Activated B cell treated with CpG ODN at 0.5 μM for 24 hours (primary cell): ENCODE measurements around the gene LDLRAD1. TPM values are rescaled to one million over a fixed set of nuclear protein-coding genes. Genes with fewer than 3 reads are reported as not detected.
A peak's percentile ranks its signal among the peaks of the same experiment; 100 is the strongest.

ENCODE experiments used
- ATAC-seq: fragments of 200-7000 bp; cut with Tn5 transposase; one replicate; pipeline ENCODE4 v1.10.0; 2021; ENCODE audit warnings: low read depth, mild to moderate bottlenecking, moderate library complexity
- CTCF ChIA-PET: fragments of 350-600 bp; sonication (Branson Sonifier 250); formaldehyde crosslinking; loops from one replicate; lab custom pipeline; 2021; ENCODE audit warnings: antibody characterized with exemption; lab: Charles Lee
- POLR2A ChIA-PET: fragments of 350-600 bp; sonication (Branson Sonifier 250); formaldehyde crosslinking; loops from one replicate; lab custom pipeline; 2021; ENCODE audit warnings: antibody characterized with exemption; lab: Charles Lee
- DNase-seq: peaks from one replicate; pipeline ENCODE4 v3.0.0; 2022
- H3K27ac Mint-ChIP-seq: one replicate; pipeline ENCODE4 v1.8.0; 2020; ENCODE audit warnings: mixed read lengths
- H3K27me3 Mint-ChIP-seq: one replicate; pipeline ENCODE4 v1.8.0; 2021; ENCODE audit warnings: mixed read lengths
- H3K36me3 Mint-ChIP-seq: one replicate; pipeline ENCODE4 v1.8.0; 2021; ENCODE audit warnings: low read depth, mixed read lengths
- H3K4me1 Mint-ChIP-seq: one replicate; pipeline ENCODE4 v1.8.0; 2021; ENCODE audit warnings: mixed read lengths
- H3K4me3 Mint-ChIP-seq: one replicate; pipeline ENCODE4 v1.8.0; 2020; ENCODE audit warnings: mild to moderate bottlenecking, mixed read lengths
- H3K9me3 Mint-ChIP-seq: one replicate; pipeline ENCODE4 v1.8.0; 2020; ENCODE audit warnings: mixed read lengths
- intact Hi-C: fragments of 100-400 bp; cut with micrococcal nuclease; formaldehyde crosslinking; loops from one replicate; pipeline ENCODE4 v1.15.1; 2024
- total RNA-seq: library from RNA; stranded (reverse); gene quantifications from 2 replicates; pipeline ENCODE4 v1.2.3, GENCODE V29; 2022
- TF ChIP-seq, protein P1 (sequence below): fragments of 200-600 bp; IDR thresholded peaks from one replicate; pipeline ENCODE4 v1.8.0; 2022; ENCODE audit warnings: antibody characterized with exemption, mild to moderate bottlenecking

The LDLRAD1 gene
- total RNA-seq, 1 donor from 2014 or later: not detected

DNA sequence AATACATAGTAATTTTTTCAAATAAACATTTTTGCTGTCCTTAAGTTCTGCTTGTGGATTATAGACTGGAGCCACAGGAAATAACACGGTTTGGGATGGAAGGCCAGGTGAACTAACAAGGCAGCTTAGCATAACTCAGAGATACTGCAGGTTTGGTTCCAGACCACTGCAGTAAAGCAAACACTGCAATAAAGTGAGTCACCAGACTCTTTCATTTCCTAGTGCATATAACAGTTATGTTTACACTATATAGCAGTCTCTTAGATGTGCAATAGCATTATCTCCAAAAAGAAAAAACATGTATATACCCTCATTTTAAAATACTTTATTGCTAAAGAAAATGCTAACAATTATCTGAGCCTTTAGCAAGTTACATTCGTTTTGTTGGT is 49.9 kb downstream of the LDLRAD1 start:
- ChIA-PET POLR2A (no interaction called here), CTCF (no interaction called here)
- DNase-seq (no peak), ATAC-seq (no peak)
- Mint-ChIP-seq H3K27me3 (no peaks in the 10 kb centered on the region), H3K4me3 (no peak overlapping the region), H3K36me3 (peaks cover 48% of the 10 kb centered on the region), H3K27ac (no peak overlapping the region), H3K4me1 (peaks cover 2% of the 10 kb centered on the region), H3K9me3 (no peaks in the 10 kb centered on the region)
- TF ChIP-seq, protein P1, sequence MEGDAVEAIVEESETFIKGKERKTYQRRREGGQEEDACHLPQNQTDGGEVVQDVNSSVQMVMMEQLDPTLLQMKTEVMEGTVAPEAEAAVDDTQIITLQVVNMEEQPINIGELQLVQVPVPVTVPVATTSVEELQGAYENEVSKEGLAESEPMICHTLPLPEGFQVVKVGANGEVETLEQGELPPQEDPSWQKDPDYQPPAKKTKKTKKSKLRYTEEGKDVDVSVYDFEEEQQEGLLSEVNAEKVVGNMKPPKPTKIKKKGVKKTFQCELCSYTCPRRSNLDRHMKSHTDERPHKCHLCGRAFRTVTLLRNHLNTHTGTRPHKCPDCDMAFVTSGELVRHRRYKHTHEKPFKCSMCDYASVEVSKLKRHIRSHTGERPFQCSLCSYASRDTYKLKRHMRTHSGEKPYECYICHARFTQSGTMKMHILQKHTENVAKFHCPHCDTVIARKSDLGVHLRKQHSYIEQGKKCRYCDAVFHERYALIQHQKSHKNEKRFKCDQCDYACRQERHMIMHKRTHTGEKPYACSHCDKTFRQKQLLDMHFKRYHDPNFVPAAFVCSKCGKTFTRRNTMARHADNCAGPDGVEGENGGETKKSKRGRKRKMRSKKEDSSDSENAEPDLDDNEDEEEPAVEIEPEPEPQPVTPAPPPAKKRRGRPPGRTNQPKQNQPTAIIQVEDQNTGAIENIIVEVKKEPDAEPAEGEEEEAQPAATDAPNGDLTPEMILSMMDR: no peak
- intact Hi-C loops: no loop called here

DNA sequence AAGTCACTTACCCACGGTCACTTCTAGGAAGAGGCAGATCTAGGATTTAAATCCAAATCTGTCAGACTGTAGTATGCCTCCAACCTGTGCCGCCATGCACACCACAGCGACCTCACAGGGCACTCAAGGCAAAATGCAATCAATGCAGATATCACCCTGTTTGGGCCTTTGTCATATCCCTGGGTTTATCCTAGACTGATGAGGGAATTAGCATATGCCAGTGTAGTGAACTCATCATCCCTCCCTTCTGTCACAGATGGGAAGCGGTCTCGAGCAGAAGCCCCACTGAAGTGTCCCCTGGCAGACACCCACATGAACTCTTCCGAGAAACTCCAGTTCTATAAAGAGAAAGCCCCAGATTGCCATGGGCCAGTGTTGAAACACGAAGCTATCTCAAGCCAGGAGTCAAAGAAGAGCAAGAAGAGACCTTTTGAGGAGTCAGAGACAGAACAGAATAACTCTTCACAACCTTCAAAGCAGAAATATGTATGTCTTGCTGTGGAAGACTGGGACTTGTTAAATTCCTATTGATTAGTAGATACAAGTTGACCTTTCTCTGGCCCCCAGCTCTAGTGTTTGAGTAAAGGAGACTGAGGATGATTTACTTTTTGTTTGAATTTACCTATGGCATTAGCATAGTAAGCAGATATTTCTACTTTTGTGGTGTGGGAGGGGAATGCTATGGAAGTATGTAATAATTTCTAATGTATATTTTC is 50.4 kb downstream of the LDLRAD1 start:
- DNase-seq: no peak
- Mint-ChIP-seq H3K27ac (peak overlapping the region; percentile 27), H3K27me3 (no peaks in the 10 kb centered on the region), H3K9me3 (no peaks in the 10 kb centered on the region), H3K4me3 (no peak overlapping the region), H3K36me3 (peaks cover 53% of the 10 kb centered on the region), H3K4me1 (peaks cover 2% of the 10 kb centered on the region)
- intact Hi-C loops: no loop called here
- ChIA-PET POLR2A (no interaction called here), CTCF (no interaction called here)
- TF ChIP-seq, protein P1: no peak
- no peak for ATAC-seq

DNA sequence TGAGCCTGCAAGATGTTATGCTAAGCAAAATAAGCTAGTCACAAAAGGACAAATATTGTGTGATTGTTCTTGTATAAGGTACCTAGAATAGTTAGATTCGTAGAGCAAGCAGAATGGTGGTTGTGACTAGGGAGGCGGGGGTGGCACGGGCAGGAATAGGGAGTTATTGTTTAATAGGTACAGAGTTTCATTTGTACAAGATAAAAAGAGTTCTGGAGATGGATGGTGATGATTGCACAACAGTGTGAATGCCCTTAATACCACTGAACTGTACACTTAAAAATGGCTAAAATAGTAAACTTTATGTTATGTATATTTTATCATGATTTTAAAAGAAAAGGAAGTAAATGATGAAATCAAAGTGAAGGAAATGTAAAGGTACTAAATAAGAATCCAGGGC is 51.2 kb downstream of the LDLRAD1 start:
- Mint-ChIP-seq H3K27ac (no peak overlapping the region), H3K4me1 (peaks cover 2% of the 10 kb centered on the region), H3K9me3 (no peaks in the 10 kb centered on the region), H3K4me3 (no peak overlapping the region), H3K36me3 (peaks cover 59% of the 10 kb centered on the region), H3K27me3 (no peaks in the 10 kb centered on the region)
- CTCF ChIA-PET: no interaction called here
- intact Hi-C loops: no loop called here
- ATAC-seq (no peak), DNase-seq (no peak)
- TF ChIP-seq, protein P1: no peak
- POLR2A ChIA-PET: no interaction called here

DNA sequence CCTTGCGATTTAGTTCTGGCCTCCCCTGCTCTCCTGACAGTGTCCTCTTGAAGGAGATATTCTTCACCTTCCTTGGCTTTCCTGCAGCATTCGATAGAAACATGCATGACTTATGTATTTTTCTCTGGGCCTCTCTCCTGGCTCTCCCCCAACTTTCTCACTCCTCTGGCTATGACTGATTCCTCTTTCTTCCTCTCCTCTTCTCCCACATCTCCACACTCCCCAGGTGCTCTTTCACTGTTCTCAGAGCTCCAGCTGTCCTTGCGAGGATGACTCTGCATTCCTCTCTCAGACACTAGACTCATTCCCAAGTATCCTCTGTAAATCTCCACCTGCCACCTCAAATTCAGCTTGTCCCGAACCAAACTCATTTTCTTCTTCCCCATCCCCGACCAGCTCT is 53.9 kb downstream of the LDLRAD1 start:
- Mint-ChIP-seq H3K4me1 (peaks cover 2% of the 10 kb centered on the region), H3K27me3 (no peaks in the 10 kb centered on the region), H3K36me3 (peaks cover 61% of the 10 kb centered on the region), H3K4me3 (no peak overlapping the region), H3K27ac (no peak overlapping the region), H3K9me3 (no peaks in the 10 kb centered on the region)
- POLR2A ChIA-PET: no interaction called here
- intact Hi-C loops: no loop called here
- CTCF ChIA-PET: no interaction called here
- no peak for DNase-seq
- TF ChIP-seq, protein P1: no peak
- ATAC-seq: no peak

DNA sequence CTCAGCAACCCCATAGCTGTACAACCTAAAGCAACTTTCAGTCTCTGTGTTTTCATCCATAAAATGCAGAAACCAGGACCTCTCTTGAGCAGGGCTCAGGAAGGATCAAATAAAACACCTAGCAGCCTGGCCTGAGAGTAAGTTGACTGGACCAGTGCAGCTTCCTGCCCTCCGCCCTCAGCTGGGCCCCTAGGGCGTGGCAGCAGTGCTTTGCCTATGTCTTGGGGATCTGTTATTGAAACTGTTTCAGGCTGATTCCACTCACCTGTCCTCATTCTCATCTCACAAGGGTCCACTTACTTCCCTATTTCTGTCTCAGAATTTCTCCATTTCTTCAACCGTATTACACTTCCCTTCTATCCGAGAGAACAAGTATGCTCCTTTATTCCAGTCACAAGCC is 54.5 kb downstream of the LDLRAD1 start:
- H3K4me3 Mint-ChIP-seq: no peak overlapping the region
- no peaks in the 10 kb centered on the region for H3K27me3 Mint-ChIP-seq
- H3K27ac Mint-ChIP-seq: no peak overlapping the region
- ChIA-PET POLR2A (no interaction called here), CTCF (interaction anchor here (6.1 kb wide), 1 partner anchor 103 kb away, joined by 157 read pairs; no protein-coding TSS in a partner anchor)
- TF ChIP-seq, protein P1: no peak
- ATAC-seq (no peak), DNase-seq (no peak)
- H3K36me3 Mint-ChIP-seq: peaks cover 60% of the 10 kb centered on the region
- H3K4me1 Mint-ChIP-seq: peaks cover 2% of the 10 kb centered on the region
- no peaks in the 10 kb centered on the region for H3K9me3 Mint-ChIP-seq
- intact Hi-C loops: no loop called here
